Effector memory CD4-positive, alpha-beta T cell (primary cell): ENCODE results near the gene RNF220.

ENCODE experiments used
- DNase-seq, 3 donors: peaks; one replicate each; pipeline ENCODE4 v3.0.0-alpha.2; 2020
- H3K27ac ChIP-seq: 2 replicates; pipeline ENCODE4 v1.7.0; 2013; ENCODE audit warnings: mild to moderate bottlenecking, low read length, moderate library complexity; ENCODE audit not compliant: insufficient read depth, poor library complexity, severe bottlenecking
- H3K27me3 ChIP-seq: replicated peaks from 2 replicates; pipeline ENCODE4 v1.7.0; 2013; ENCODE audit warnings: mild to moderate bottlenecking, low read length; ENCODE audit not compliant: insufficient read depth, control insufficient read depth, poor library complexity, severe bottlenecking
- H3K36me3 ChIP-seq: 2 replicates; pipeline ENCODE4 v1.7.0; 2013; ENCODE audit warnings: mild to moderate bottlenecking, low read length, moderate library complexity; ENCODE audit not compliant: control insufficient read depth, insufficient read depth
- H3K4me1 ChIP-seq: 2 replicates; pipeline ENCODE4 v1.7.0; 2013; ENCODE audit warnings: low read length, mild to moderate bottlenecking; ENCODE audit not compliant: control insufficient read depth, insufficient read depth, poor library complexity, severe bottlenecking
- H3K4me3 ChIP-seq: 2 replicates; pipeline ENCODE4 v1.7.0; 2013; ENCODE audit warnings: low read length, low read depth, mild to moderate bottlenecking; ENCODE audit not compliant: insufficient read depth, poor library complexity, severe bottlenecking
- H3K9me3 ChIP-seq: 2 replicates; pipeline ENCODE4 v1.7.0; 2013; ENCODE audit warnings: mild to moderate bottlenecking, low read length, moderate library complexity; ENCODE audit not compliant: control insufficient read depth

Gene RNF220

GRCh38 chr1:44640200-44640853 is 235.3 kb downstream of the RNF220 start:
- H3K4me1 ChIP-seq, result no peaks in the 10 kb centered on the region

GRCh38 chr1:44641126-44642102 is 236.4 kb downstream of the RNF220 start:
- Histone ChIP-seq H3K4me3 (no peak overlapping the region), H3K27me3 (no peaks in the 10 kb centered on the region), H3K4me1 (no peaks in the 10 kb centered on the region), H3K9me3 (no peaks in the 10 kb centered on the region), H3K27ac (no peak overlapping the region), H3K36me3 (peaks cover 97% of the 10 kb centered on the region)
- DNase-seq, result no peak

More at GRCh38 chr1:44640200-44640853, 235.3 kb downstream of the RNF220 start:
- Histone ChIP-seq H3K4me3 (no peak overlapping the region), H3K27me3 (no peaks in the 10 kb centered on the region), H3K27ac (no peak overlapping the region), H3K9me3 (no peaks in the 10 kb centered on the region), H3K36me3 (peaks cover 97% of the 10 kb centered on the region)
- DNase-seq, result no peak

- peaks cover 97% of the 10 kb centered on the region for H3K36me3 ChIP-seq
- H3K9me3 ChIP-seq, result no peaks in the 10 kb centered on the region
- no peak overlapping the region for H3K27ac ChIP-seq
- no peaks in the 10 kb centered on the region for H3K4me1 ChIP-seq
- DNase-seq, result no peak
- H3K4me3 ChIP-seq, result no peak overlapping the region
- H3K27me3 ChIP-seq, result no peaks in the 10 kb centered on the region
Observed at GRCh38 chr1:44642255-44642654, 237.2 kb downstream of the RNF220 start.

DNA sequence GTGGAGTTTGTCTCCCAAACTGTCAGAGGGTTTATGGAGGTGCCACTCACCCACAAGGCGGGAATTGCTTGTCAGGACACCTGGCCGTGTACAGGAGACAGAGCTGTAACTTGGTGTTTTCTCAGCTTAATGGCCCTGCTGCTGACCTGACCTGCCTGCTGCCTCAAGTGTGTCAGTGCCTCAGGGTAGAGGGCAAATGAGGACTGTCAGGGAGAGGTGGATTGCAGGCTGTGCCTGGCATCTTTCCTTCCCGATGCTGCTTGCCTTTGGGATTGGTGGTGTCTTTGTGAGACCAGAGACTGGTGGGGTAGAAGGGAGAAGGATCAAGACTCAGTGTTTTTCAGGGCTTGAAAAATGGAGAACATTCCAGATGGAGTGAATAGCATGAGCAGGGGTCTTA is 237.9 kb downstream of the RNF220 start:
- DNase-seq, result no peak
- no peak overlapping the region for H3K27ac ChIP-seq
- H3K4me1 ChIP-seq, result no peaks in the 10 kb centered on the region
- no peaks in the 10 kb centered on the region for H3K9me3 ChIP-seq
- H3K27me3 ChIP-seq, result no peaks in the 10 kb centered on the region
- no peak overlapping the region for H3K4me3 ChIP-seq
- H3K36me3 ChIP-seq, result peaks cover 97% of the 10 kb centered on the region

DNA sequence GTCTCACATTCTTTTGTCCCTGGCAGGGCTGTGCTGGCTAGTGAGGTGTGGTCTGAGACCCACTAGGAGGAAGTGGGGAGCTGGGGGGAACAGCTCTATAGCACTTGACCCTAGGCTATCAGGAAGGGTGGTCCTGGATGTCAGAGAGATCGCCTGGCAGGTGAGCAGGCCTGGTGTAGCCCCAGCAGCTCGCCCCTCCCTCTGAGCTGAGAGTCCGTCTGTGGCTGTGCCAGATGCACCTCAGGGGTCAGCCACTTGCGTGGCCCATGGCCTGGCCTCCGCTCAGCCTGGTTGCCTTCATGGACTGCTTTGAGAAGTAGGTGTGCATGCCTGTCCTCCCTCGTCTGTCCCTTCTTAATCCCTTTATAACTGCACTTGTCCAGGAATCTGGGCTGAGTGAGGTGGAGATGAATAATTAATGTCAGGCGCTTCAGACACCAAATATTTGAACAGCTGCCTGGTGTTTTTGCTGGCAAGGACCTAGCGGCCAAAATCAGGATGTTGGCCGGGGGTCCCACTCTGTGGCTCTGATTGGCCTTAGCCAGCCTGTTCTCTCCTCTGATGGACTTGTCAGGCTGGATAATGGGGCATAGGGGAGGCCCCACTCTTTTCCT is 238.8 kb downstream of the RNF220 start:
- no peak overlapping the region for H3K27ac ChIP-seq
- H3K4me1 ChIP-seq, result no peaks in the 10 kb centered on the region

GRCh38 chr1:44644806-44645205 is 239.8 kb downstream of the RNF220 start:
- Histone ChIP-seq H3K4me1 (no peaks in the 10 kb centered on the region), H3K27me3 (no peaks in the 10 kb centered on the region), H3K9me3 (no peaks in the 10 kb centered on the region), H3K27ac (no peak overlapping the region), H3K4me3 (no peak overlapping the region), H3K36me3 (peaks cover 97% of the 10 kb centered on the region)
- no peak for DNase-seq

More for the DNA sequence above, 238.8 kb downstream of the RNF220 start:
- Histone ChIP-seq H3K36me3 (peaks cover 97% of the 10 kb centered on the region), H3K27me3 (no peaks in the 10 kb centered on the region), H3K9me3 (no peaks in the 10 kb centered on the region), H3K4me3 (no peak overlapping the region)
- no peak for DNase-seq

- peaks cover 98% of the 10 kb centered on the region for H3K36me3 ChIP-seq
- H3K4me3 ChIP-seq, result no peak overlapping the region
- H3K4me1 ChIP-seq, result no peaks in the 10 kb centered on the region
- no peaks in the 10 kb centered on the region for H3K9me3 ChIP-seq
- no peak overlapping the region for H3K27ac ChIP-seq
- DNase-seq, result no peak
- H3K27me3 ChIP-seq, result no peaks in the 10 kb centered on the region
Observed at GRCh38 chr1:44645476-44646244, 240.6 kb downstream of the RNF220 start.

DNA sequence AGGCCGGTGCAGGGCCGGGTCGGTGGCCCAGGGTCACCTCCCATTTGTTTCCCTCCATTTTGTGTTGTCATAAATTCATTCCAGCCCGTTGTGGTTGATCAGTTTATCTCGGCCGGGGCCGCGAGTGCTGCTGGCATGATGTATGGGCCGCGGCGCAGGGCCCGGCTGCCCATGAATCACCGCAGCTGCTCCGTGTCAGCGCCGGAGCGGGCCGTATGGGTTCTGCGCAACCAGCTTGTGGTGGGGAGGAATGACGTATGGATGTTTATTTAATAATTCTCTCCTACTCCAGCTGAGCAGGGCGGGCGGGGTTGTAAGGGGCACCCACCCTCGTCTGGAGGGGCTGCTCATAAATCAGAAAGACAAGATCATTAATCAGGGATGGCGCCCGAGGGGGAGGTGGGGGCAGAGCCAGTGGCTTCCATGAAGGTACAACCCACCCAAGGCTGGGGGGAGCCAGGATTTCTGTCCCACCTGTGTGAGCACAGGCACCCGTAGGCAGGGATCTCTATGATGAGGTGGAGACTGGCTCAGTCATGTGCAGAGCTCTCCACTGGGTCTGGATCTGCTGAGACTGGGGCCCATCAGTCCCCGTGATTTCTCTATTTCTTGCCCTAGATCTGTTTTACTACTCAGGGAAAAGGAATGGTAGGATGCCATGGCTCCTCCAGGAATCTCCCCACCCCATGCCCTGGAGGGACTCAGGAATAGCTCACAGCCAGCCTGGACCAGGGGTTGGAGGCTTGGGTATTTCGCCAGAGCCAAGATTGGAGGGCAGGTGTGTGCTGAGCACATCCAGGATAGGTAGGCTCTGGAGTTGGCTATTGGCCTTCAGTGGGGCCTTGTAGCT is 241.4 kb downstream of the RNF220 start:
- Histone ChIP-seq H3K9me3 (no peaks in the 10 kb centered on the region), H3K4me1 (no peaks in the 10 kb centered on the region), H3K36me3 (peaks cover 95% of the 10 kb centered on the region), H3K27me3 (no peaks in the 10 kb centered on the region), H3K4me3 (no peak overlapping the region), H3K27ac (no peak overlapping the region)
- DNase-seq, result no peak

GRCh38 chr1:44647896-44648295 is 242.8 kb downstream of the RNF220 start:
- no peaks in the 10 kb centered on the region for H3K27me3 ChIP-seq
- H3K27ac ChIP-seq, result no peak overlapping the region
- no peak overlapping the region for H3K4me3 ChIP-seq
- no peaks in the 10 kb centered on the region for H3K9me3 ChIP-seq
- H3K4me1 ChIP-seq, result no peaks in the 10 kb centered on the region
- no peak for DNase-seq
- peaks cover 82% of the 10 kb centered on the region for H3K36me3 ChIP-seq
